GM12801 (cell line): Measurements from ENCODE around the gene RAD51B.

ENCODE experiments used
- TF ChIP-seq, protein P1 (sequence below): IDR thresholded peaks from one replicate; pipeline ENCODE4 v1.5.1; 2011; ENCODE audit warnings: control low read depth; ENCODE audit not compliant: insufficient read length; ENCODE audit errors: extremely low read depth

The RAD51B gene

DNA sequence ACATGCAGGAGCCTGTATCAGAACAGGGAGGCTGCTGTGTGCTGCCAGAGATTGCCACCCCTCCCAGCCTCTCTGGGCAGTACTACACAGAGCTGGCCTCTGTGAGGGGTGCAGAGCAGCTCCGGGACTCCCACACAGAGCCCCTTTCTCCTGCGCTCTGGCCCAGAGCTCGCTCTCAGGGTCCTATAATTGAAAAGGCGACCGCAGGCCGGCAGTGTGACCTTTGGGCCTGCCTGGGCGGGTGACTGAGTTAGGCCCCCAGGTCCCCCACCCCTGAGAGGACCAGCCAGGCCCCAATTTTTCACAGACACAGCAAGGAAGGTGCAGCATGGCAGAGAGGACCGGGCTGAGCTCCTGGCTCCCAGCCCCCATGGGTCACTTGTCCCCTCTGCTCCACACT is 836.9 kb downstream of the RAD51B start:
- TF ChIP-seq, protein P1, sequence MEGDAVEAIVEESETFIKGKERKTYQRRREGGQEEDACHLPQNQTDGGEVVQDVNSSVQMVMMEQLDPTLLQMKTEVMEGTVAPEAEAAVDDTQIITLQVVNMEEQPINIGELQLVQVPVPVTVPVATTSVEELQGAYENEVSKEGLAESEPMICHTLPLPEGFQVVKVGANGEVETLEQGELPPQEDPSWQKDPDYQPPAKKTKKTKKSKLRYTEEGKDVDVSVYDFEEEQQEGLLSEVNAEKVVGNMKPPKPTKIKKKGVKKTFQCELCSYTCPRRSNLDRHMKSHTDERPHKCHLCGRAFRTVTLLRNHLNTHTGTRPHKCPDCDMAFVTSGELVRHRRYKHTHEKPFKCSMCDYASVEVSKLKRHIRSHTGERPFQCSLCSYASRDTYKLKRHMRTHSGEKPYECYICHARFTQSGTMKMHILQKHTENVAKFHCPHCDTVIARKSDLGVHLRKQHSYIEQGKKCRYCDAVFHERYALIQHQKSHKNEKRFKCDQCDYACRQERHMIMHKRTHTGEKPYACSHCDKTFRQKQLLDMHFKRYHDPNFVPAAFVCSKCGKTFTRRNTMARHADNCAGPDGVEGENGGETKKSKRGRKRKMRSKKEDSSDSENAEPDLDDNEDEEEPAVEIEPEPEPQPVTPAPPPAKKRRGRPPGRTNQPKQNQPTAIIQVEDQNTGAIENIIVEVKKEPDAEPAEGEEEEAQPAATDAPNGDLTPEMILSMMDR: no peak

DNA sequence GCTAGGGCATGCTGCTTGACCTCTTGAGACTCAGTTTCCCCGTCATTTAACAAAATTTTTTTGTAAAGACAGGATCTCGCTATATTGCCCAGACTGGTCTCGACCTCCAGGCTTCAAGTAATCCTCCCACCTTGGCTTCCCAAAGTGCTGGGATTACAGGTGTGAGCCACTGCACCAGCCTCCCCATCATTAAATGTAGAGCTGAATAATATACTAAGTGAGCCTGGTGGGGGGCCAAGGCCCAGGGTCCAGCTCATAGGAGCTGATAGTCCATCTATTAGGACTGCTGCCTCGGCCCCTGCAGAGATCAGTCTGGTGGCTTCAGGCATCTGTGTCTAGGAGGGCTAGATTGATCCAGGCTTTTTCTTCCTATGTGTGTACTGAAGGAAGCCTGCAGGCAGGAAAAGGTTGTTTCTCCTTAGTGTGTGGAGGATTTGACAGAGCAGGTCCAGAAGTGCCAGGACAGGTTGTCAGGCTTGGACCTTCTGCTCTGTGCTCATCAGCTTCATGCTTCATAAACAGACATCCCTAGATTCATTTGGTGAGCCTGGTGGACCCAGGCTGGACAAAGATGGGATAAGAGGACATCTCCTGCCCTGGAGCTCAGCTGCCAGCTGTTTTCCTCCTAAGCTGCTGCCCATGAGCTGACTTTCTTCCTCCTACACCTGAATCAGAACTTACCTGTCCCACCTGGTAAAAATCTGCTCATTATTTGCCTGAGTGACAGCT is 837.9 kb downstream of the RAD51B start:
- TF ChIP-seq, protein P1: no peak

DNA sequence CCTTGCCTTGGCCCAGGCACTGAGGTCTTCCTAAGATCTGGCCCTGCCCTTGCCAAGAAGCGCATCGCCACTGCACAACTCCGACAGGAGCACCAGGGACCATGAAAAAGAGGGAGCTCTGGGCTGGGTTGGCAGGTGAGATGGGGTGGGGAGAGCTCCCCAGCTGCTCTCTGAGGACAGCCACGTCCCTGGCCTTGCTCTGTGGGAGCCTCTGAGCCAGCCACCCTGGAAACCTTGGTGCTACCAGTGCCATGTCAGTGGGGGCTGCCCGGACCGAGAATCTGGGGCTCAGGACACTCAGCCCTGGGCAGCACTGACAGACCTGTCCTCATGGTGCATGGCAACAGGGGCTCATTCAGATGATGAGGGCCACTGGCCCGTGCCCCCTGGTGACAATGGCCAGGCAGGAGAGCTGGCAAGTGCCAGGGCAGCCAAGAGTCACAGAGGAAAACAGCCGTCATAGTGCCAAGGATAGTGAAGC is 838.5 kb downstream of the RAD51B start:
- TF ChIP-seq, protein P1: no peak

DNA sequence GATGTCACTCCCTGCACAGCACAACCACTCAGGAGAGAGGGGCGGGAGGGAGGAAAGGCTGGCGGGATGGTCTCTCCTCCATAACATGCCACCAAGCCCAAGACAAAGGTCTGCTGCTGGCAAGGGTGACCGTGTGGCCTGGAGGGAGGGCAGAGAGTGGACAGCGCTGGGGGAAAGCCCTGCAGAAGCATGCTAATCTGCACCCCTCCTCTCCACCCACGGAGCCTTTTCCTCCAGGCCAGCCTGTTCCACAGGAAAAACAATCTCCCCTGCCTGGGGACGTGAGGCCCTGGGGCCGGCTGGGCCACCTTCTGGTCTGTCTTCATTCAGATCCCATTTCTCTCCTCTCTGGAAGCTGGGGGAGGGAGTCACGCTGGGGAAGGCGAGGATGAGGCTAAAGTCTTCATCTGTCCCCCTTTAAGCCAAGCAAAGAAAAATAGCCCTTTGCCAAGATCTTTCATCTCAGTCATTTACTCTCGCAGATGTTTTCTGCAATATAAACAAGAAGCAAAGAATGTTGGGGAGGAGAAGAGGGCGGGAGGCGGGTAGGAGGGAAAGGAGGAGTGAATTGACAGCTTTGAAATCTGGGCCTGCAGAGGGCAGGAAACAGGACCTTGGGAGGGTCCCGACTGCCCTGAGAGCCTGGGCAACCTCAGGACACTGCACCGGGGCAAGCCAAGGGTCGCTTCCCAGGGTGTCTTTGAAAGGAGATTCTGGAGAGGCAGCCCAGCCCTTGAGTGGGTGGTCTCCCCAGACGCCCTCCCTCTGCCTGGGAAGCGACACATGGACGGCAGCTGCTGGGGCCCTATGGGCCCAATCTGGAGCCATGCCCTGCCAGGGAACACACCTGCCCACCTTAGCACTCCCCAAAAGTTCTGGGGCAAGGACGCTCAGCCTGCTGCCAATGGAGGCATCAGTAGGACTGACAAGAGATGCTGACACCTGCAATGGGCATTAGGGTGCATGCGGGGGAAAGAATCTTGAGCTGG is 839.7 kb downstream of the RAD51B start:
- TF ChIP-seq, protein P1: no peak

DNA sequence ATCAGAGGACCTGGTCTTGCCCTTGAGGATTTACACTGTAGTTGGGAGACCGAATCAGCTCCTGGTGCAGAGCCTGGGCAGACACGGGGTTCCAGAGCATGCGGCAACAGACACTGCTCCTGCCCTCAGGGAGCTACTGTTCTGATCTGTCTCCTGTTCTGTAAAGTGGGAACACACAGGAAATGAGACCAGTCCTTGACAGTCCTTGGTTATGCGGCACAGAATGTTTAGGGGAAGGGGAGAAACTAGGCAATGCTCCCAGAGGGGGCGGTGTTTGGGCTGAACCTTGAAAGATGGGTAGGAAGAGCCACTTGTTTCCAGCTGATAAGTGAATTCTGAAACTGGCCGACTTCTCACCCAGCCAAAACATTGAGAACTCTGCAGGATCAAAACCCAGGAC is 840.9 kb downstream of the RAD51B start:
- TF ChIP-seq, protein P1: no peak

DNA sequence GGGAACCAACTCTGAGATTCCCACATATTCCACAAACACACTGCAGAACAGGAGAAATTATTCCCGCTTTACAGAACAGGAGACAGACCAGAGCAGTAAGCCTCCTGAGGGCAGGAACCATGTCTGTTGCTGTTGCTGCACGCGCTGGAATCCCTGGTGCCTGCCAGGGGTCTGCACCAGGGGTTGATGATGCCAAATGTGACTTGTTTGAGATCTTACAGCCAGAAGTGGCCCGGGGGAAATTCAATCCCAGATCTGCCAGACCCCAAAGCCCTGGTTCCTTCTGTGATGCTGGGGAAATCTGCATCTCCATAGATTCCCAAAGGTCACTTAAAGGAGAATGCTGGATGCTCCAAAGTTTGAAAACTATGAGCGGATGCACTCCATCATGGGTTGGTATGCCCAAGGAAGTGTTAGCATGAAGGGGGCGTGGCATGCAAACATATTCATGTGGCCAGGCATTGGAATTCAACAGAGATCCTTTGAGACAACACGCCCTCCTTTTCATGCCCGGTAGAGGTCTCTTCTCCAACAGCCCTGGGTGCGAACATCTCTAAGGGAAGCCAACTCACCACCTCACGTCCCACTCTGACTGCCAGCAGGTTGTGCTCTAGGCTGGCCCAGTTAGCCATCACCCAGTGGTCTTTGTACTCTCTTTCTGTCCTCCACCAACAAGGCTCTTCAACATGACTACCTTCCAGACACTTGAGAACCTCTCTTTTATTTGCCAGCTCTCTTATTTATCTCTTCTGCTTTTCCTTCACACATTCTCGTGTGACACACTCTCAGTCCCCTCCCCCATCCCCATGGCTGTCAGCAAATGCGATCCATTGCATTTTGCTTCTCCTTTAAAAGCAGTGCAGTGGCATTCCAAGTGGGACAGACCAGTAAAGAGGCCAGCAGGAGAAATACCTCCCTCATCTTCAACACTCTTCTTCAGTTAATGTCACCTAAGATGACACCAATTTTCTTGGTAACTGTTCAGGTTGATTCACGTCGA is 841.9 kb downstream of the RAD51B start:
- TF ChIP-seq, protein P1: no peak
